ENCODE data around the gene REXO4.

Gene REXO4

DNA sequence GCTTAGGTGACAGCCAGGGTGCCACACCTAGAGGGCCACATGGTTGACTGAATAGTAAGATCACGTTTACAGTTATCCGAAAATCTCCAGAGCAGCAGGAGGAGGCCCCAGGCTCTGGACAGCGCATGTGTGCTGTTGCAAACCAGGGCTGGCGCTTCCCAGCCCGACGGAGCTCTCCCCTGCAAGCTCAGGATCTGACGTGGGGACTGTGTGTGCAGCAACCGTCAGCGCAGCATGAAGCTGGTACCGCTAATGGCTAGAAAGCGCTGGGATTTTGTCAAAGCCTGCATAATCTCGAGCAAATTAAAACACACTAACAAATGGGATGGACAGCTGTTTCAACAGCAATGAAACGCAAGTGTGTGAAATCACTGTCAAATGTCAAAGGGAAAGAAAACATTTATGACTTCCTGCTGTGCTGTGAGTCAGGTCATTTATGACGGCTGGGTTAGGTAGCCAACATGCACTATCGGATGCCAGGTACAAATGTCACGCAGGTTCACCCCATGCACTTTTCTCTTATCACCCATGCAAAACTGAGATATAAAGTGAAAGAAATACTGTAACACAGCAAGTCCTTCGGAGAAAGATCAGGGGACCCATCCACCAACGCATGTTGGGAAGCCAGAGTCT, 49.4 kb downstream of the REXO4 start:
- Histone ChIP-seq H3K4me3 (ENCODE audit: low read length) (no peak overlapping the region), H3K27me3 (ENCODE audit: control insufficient read depth, insufficient read depth, low read length) (no peaks in the 10 kb centered on the region), H3K4me1 (ENCODE audit: control insufficient read depth, insufficient read depth, low read length) (peaks cover 56% of the 10 kb centered on the region), H3K9me3 (ENCODE audit: control insufficient read depth, low read length) (no peaks in the 10 kb centered on the region), H3K9ac (ENCODE audit: low read length) (no peak overlapping the region), H3K36me3 (ENCODE audit: control insufficient read depth, insufficient read depth, low read length) (peaks cover 14% of the 10 kb centered on the region)

DNA sequence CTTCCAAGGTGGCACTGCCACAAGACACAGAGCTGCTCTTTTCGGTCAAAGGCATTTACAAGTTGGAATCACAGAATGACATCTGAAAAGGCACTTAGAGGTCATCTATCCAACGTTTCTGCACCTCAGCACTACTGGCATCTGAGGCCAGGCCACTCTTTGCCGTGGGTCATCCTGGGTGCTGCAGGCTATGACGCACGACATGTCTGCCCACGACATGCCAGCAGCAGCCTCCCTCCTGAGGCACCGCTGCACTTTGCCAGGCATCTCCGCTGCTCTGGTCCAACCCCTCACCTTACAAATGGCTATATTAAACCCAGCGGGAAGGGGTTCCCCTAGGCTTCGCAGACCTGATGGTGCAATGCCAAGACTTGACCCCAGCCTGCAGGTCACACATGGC, 50.0 kb downstream of the REXO4 start:
- Histone ChIP-seq H3K4me1 (ENCODE audit: control insufficient read depth, insufficient read depth, low read length) (peaks cover 51% of the 10 kb centered on the region), H3K9ac (ENCODE audit: low read length) (no peak overlapping the region), H3K27me3 (ENCODE audit: control insufficient read depth, insufficient read depth, low read length) (no peaks in the 10 kb centered on the region), H3K36me3 (ENCODE audit: control insufficient read depth, insufficient read depth, low read length) (peaks cover 14% of the 10 kb centered on the region), H3K4me3 (ENCODE audit: low read length) (no peak overlapping the region), H3K9me3 (ENCODE audit: control insufficient read depth, low read length) (no peaks in the 10 kb centered on the region)

DNA sequence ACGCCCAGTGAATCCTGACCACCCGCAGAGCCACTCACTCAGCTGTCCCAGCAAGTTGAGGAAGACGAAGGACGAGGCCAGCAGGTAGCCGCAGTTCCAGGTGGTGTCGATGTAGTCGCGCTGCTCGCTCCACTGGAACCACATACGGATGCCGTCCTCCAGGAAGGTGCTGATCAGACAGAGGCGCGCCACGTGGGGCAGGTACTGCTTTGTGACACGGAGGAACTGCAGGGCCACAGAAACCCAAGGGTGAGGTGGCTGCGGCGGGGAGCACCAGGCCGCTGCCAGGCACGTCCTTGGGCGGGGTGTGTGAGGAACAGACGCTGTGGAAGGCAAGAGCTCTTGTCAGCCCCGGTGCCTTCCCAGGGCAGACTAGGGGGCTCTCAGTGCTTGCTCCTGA, 50.6 kb downstream of the REXO4 start:
- Histone ChIP-seq H3K9me3 (ENCODE audit: control insufficient read depth, low read length) (no peaks in the 10 kb centered on the region), H3K9ac (ENCODE audit: low read length) (no peak overlapping the region), H3K4me3 (ENCODE audit: low read length) (no peak overlapping the region), H3K36me3 (ENCODE audit: control insufficient read depth, insufficient read depth, low read length) (peaks cover 14% of the 10 kb centered on the region), H3K27me3 (ENCODE audit: control insufficient read depth, insufficient read depth, low read length) (no peaks in the 10 kb centered on the region), H3K4me1 (ENCODE audit: control insufficient read depth, insufficient read depth, low read length) (peaks cover 47% of the 10 kb centered on the region)

DNA sequence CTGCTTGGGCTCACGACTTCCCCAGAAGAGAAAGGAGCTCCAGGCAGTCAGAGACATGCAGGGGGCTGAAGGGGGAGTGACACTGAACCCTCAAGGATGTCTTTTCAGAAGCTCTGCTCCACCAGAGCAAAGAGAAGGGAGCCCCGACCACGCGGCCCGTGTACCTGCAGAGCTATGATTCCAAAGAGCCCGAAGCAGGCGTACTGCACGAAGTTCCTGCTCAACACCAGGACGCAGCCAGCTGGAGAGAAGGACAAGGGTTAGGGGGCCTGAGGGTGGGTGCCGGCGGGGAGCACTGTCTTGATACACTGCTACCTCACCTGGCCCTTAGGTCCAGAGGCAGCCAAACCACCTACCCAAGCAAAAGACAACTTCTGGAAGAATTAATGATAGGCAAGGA, 51.4 kb downstream of the REXO4 start:
- Histone ChIP-seq H3K36me3 (ENCODE audit: control insufficient read depth, insufficient read depth, low read length) (peaks cover 18% of the 10 kb centered on the region), H3K9me3 (ENCODE audit: control insufficient read depth, low read length) (no peaks in the 10 kb centered on the region), H3K4me3 (ENCODE audit: low read length) (no peak overlapping the region), H3K27me3 (ENCODE audit: control insufficient read depth, insufficient read depth, low read length) (no peaks in the 10 kb centered on the region), H3K4me1 (ENCODE audit: control insufficient read depth, insufficient read depth, low read length) (peaks cover 39% of the 10 kb centered on the region), H3K9ac (ENCODE audit: low read length) (no peak overlapping the region)

DNA sequence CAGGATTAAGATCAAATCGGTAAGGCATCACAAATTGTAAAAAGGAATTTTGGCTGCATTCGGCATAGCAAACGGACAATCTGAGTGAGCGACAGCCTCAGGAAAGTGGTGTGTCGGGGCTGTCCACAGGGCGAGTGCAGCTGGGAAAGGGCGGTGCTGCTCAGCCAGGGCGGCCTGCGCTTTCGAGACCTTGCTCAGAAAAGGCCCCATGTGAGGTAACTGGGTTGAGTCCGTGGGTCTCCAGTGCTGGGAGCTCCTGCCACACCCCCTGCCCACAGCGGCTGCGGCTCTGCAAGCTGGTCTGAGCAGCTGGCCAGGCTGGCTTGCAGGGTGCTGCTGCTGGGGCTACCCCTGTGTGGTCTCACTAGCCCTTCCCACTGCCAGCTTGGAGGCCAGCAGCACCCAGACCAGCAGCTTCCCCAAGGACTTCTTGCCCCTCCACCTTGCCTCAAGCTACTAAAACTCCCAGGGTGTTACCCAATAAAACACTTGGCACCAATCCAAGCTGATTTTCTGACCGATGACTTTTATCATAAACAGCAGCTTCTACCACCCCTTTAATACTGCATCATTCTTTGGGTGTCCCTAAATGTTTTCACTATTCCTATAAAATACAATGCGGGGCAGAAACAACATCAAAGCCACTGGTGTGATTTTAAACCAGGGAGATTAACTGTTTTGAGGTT, 55.3 kb downstream of the REXO4 start:
- Histone ChIP-seq H3K9me3 (ENCODE audit: control insufficient read depth, low read length) (no peaks in the 10 kb centered on the region), H3K4me1 (ENCODE audit: control insufficient read depth, insufficient read depth, low read length) (peaks cover 28% of the 10 kb centered on the region), H3K9ac (ENCODE audit: low read length) (no peak overlapping the region), H3K27me3 (ENCODE audit: control insufficient read depth, insufficient read depth, low read length) (no peaks in the 10 kb centered on the region), H3K36me3 (ENCODE audit: control insufficient read depth, insufficient read depth, low read length) (peaks cover 18% of the 10 kb centered on the region), H3K4me3 (ENCODE audit: low read length) (no peak overlapping the region)

DNA sequence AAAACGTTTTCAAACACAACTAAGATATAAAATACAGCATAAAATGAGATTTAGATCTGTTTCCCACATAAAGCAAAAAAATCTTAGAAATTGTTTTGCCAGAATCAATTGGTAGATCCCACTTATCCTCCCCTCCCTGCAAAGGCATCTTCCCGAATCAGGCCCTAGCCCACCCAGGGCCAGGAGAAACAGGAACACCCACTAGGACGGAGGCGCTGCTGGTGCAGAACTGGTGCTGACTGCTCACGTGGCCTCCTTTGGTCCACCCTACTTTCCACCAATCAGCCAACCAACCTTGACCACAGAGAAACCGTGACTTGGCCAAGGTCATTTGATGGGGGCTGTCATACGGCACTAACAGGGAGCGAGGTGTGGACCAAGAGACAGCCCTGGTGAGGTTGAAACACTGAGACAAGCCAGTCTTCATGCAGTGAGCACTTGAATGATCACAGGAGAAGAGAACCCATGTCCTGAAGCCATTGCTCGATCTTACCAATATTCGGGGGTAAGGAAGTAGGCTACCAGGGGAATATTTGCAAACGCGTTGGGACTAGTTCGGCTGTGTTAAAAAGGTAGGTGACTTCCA, 56.2 kb downstream of the REXO4 start:
- Histone ChIP-seq H3K27me3 (ENCODE audit: control insufficient read depth, insufficient read depth, low read length) (no peaks in the 10 kb centered on the region), H3K36me3 (ENCODE audit: control insufficient read depth, insufficient read depth, low read length) (peaks cover 17% of the 10 kb centered on the region), H3K9ac (ENCODE audit: low read length) (no peak overlapping the region), H3K4me3 (ENCODE audit: low read length) (no peak overlapping the region), H3K4me1 (ENCODE audit: control insufficient read depth, insufficient read depth, low read length) (peaks cover 33% of the 10 kb centered on the region), H3K9me3 (ENCODE audit: control insufficient read depth, low read length) (no peaks in the 10 kb centered on the region)

DNA sequence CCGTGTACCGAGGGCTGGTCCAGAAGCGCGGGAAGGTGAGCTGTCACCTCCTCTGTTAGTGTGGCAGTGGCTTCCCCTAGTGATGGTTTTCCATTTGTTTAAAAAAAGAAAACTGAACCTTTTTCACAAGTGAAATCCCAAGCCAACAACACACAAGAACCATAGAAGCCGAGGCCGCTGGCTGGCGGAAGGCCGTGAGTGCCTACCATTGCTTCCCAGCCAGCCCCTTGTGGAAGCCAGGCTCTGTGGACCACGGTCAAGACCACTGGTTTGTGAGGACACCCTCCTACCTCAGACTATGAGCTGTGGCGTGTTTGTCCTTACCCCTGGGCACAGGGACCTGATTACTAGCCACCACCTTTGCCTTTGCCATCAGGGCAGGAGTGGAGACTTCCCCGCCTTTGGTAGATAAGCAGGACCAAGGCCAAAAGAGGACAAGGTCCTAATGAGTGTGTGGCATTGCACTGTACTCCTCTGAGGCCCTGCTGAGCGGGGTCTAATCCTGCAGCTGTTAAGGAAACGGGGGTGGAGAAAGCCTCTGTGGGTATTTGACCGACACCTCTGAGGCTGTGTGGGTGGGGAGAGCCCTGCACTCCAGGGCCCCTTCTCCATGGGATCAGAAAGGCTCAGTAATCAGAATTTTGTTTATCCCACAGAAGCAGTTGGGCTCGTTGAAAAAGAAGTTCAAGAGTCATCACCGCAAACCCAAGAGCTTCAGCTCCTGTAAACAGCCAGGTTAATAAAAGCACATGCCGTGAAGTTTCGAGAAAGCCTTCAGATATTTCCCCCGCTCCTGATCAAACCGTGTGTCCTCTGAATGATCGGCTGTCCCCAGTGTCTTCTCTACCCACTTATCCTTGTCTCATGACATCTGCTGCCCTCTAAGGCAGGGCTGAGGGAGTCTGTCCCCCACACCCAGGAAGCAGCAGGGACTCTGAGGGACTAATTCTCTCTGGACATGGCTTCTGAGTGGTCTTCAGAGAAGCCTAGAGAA, 57.1 kb downstream of the REXO4 start:
- Histone ChIP-seq H3K4me3 (ENCODE audit: low read length) (no peak overlapping the region), H3K9me3 (ENCODE audit: control insufficient read depth, low read length) (no peaks in the 10 kb centered on the region), H3K9ac (ENCODE audit: low read length) (no peak overlapping the region), H3K36me3 (ENCODE audit: control insufficient read depth, insufficient read depth, low read length) (peaks cover 11% of the 10 kb centered on the region), H3K27me3 (ENCODE audit: control insufficient read depth, insufficient read depth, low read length) (no peaks in the 10 kb centered on the region), H3K4me1 (ENCODE audit: control insufficient read depth, insufficient read depth, low read length) (peaks cover 33% of the 10 kb centered on the region)

DNA sequence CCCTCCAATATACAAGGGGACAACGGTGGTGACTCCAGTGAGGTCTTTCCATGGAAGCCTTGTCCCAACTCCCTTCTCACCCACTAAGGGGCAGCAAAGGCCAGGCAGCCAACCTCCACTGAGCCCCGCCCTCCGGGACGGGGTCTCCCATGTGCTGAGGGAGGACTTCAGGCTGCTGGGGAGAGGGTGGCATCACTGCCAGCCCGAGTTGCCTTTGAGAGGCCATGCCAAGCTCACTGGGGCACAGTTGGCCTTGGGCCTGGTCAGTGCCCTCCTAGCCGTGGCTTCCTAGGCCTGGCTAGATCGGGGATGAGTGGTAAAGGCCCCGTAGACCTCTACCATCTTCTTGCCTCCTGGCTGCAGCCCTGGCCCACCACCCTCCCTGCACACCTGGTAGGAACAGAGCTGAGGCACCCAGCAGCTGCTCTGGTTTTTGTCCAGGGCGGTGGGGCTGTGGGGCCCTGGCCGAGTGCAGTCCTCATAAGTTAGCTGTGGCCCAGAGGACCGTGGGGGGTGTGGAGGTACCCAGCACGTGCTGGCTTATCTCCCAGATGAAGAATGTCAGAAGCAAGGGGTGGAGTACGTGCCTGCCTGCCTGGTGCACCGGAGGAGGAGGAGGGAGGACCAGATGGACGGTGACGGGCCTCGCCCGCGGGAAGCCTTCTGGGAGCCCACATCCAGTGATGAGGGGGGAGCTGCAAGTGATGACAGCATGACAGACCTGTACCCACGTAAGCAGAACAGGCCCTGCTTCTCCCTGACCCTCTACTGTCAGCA, 58.2 kb downstream of the REXO4 start:
- Histone ChIP-seq H3K9ac (ENCODE audit: low read length) (no peak overlapping the region), H3K36me3 (ENCODE audit: control insufficient read depth, insufficient read depth, low read length) (peaks cover 4% of the 10 kb centered on the region), H3K4me1 (ENCODE audit: control insufficient read depth, insufficient read depth, low read length) (peaks cover 42% of the 10 kb centered on the region)

DNA sequence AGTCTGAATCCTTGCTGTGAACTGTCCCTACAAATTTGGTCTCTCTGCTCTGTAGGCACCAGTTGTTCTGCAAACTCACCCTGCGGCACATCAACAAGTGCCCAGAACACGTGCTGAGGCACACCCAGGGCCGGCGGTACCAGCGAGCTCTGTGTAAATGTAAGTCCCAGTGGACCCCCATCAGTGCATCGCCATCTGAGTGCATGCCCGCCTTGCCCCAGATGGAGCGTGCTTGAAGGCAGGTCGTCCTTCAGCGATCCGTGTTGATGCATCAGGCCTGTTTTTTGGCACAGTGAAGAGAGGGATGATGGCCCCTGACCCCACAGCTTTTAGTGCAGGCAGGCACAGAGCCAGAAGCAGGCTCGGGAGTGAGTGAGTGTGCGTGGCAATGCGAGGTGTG, 60.2 kb downstream of the REXO4 start:
- Histone ChIP-seq H3K9ac (ENCODE audit: low read length) (no peak overlapping the region), H3K27me3 (ENCODE audit: control insufficient read depth, insufficient read depth, low read length) (no peaks in the 10 kb centered on the region), H3K9me3 (ENCODE audit: control insufficient read depth, low read length) (no peaks in the 10 kb centered on the region), H3K4me3 (ENCODE audit: low read length) (no peak overlapping the region), H3K4me1 (ENCODE audit: control insufficient read depth, insufficient read depth, low read length) (peaks cover 42% of the 10 kb centered on the region), H3K36me3 (ENCODE audit: control insufficient read depth, insufficient read depth, low read length) (peaks cover 15% of the 10 kb centered on the region)

More for the DNA sequence above, 58.2 kb downstream of the REXO4 start:
- H3K27me3 ChIP-seq (ENCODE audit: control insufficient read depth, insufficient read depth, low read length), result no peaks in the 10 kb centered on the region
- no peaks in the 10 kb centered on the region for H3K9me3 ChIP-seq (ENCODE audit: control insufficient read depth, low read length)
- H3K4me3 ChIP-seq (ENCODE audit: low read length), result no peak overlapping the region

DNA sequence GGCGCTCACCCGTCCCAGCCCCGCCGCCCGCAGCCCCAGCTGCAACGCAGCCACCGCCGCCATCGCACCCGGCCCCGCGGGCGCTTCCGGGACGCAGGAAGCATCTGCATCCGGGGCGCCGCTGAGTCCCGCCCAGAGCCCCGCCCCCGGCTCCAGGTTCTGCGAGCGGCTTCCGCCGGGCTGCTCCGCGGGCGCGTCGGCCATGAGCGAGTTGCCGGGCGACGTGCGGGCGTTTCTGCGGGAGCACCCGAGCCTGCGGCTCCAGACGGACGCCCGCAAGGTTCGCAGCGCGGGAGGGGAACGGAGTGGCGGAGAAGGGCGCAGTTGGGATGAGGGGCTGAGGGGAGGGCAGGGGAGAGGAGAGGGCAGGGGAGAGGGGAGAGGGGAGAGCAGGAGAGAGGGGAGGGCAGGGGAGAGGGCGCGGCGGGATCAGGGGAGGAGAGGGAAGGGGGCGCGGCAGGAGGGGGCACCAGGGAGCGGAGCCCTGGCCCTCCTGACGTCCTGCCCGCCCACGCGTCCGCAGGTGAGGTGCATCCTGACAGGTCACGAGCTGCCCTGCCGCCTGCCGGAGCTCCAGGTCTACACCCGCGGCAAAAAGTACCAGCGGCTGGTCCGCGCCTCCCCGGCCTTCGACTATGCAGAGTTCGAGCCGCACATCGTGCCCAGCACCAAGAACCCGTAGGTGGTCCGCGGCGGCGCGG, 61.3 kb downstream of the REXO4 start, which contains the start of the genes SURF1 and SURF2:
TSS of gene SURF1 (minus strand) at position 97 of the 701 bp plus-strand sequence. CDS start at position 63, 34 bp downstream.
TSS of gene SURF2 (plus strand) at position 160 of the 701 bp plus-strand sequence. CDS start at position 203, 43 bp downstream.
- no peaks in the 10 kb centered on the region for H3K9me3 ChIP-seq (ENCODE audit: control insufficient read depth, low read length)
- no peaks in the 10 kb centered on the region for H3K27me3 ChIP-seq (ENCODE audit: control insufficient read depth, insufficient read depth, low read length)
- H3K4me3 ChIP-seq (ENCODE audit: low read length), result peak within 1 kb of the TSS; percentile 41
- H3K36me3 ChIP-seq (ENCODE audit: control insufficient read depth, insufficient read depth, low read length), result peaks cover 23% of the 10 kb centered on the region
- H3K9ac ChIP-seq (ENCODE audit: low read length), result peak within 1 kb of the TSS; percentile 75
- peaks cover 42% of the 10 kb centered on the region for H3K4me1 ChIP-seq (ENCODE audit: control insufficient read depth, insufficient read depth, low read length)
